IPS-18a (cell line): ENCODE results near the gene OTOP1.
"Not testable (repeated sequence)": the region's sequence is repeated elsewhere in the genome, so short reads cannot be mapped to it uniquely, and the experiment has no call there.

Source experiments
- H3K27ac ChIP-seq: one replicate; pipeline ENCODE4 v1.5.1; 2013; ENCODE audit warnings: low read length
- H3K27me3 ChIP-seq: one replicate; pipeline ENCODE4 v1.6.1; 2013; ENCODE audit warnings: mild to moderate bottlenecking, low read length; ENCODE audit not compliant: control insufficient read depth, insufficient read depth
- H3K36me3 ChIP-seq: one replicate; pipeline ENCODE4 v1.6.1; 2013; ENCODE audit warnings: low read depth, low read length; ENCODE audit not compliant: control insufficient read depth
- H3K4me1 ChIP-seq: one replicate; pipeline ENCODE4 v1.6.1; 2013; ENCODE audit warnings: low read depth, low read length; ENCODE audit not compliant: control insufficient read depth
- H3K4me3 ChIP-seq: one replicate; pipeline ENCODE4 v1.5.1; 2013; ENCODE audit warnings: low read length
- H3K9ac ChIP-seq: one replicate; pipeline ENCODE4 v1.6.1; 2013; ENCODE audit warnings: mild to moderate bottlenecking, low read length, moderate library complexity
- H3K9me3 ChIP-seq: one replicate; pipeline ENCODE4 v1.6.1; 2013; ENCODE audit warnings: low read depth, low read length; ENCODE audit not compliant: control insufficient read depth

The OTOP1 gene

GRCh38 chr4:4226606-4227438 lies at the start of gene OTOP1:
TSS of gene OTOP1 (minus strand) at chr4:4226929. CDS start at chr4:4226864, 65 bp downstream.
- no peak within 1 kb of the TSS for H3K9ac ChIP-seq
- H3K36me3 ChIP-seq, result no peaks in the 10 kb centered on the region
- H3K4me3 ChIP-seq, result no peak within 1 kb of the TSS
- no peaks in the 10 kb centered on the region for H3K4me1 ChIP-seq
- no peak within 1 kb of the TSS for H3K27ac ChIP-seq
- peaks cover 84% of the 10 kb centered on the region for H3K27me3 ChIP-seq
- H3K9me3 ChIP-seq, result no peaks in the 10 kb centered on the region

DNA sequence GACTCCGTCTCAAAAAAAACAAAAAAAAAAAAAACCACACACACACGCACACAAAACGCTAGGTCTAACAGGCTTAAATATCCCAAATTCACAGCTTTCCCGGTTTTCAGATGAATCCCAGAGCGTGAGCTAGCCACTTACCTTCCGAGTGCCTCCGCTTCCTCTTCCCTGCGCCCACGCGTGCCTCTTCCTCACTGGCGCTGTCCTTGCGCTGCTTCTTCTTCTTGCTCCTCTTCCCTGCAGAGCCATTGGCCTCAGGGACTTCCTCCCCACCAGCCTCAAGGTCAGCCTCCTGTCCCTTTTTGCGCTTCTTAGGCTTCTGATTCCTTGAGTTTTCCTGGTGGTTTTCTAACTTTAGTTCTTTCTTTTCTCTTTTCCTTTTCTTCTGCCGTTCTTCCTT lies 47.5 kb upstream of the OTOP1 start:
- H3K4me1 ChIP-seq, result no peaks in the 10 kb centered on the region
- no peaks in the 10 kb centered on the region for H3K27me3 ChIP-seq
- peaks cover 74% of the 10 kb centered on the region for H3K36me3 ChIP-seq
- H3K9ac ChIP-seq, result no peak overlapping the region
- H3K9me3 ChIP-seq, result no peaks in the 10 kb centered on the region
- no peak overlapping the region for H3K27ac ChIP-seq
- no peak overlapping the region for H3K4me3 ChIP-seq

DNA sequence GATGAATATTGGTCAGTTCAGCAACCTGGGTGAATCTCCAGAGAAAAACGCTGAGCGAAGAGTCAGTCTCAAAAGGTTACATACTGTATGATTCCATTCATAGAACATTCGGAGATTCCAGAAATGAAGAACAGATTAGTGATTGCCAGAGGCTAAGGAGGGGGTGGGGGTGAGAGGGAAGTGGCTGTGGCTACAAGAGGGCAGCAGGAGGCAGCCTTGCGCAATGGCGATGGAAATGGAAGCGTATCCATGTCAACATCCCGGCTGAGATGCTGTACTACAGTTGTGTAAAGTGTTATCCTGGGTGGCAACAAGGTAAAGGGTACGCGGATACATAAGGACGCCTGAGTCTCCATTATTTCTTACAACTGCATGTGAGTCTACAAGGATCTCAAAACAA lies 45.2 kb upstream of the OTOP1 start:
- Histone ChIP-seq H3K27ac (no peak overlapping the region), H3K36me3 (peaks cover 69% of the 10 kb centered on the region), H3K27me3 (no peaks in the 10 kb centered on the region), H3K4me1 (no peaks in the 10 kb centered on the region), H3K4me3 (no peak overlapping the region), H3K9me3 (no peaks in the 10 kb centered on the region), H3K9ac (no peak overlapping the region)

GRCh38 chr4:4270529-4270928 lies 43.8 kb upstream of the OTOP1 start:
- Histone ChIP-seq H3K27me3 (no peaks in the 10 kb centered on the region), H3K9ac (no peak overlapping the region), H3K9me3 (no peaks in the 10 kb centered on the region), H3K27ac (no peak overlapping the region), H3K4me1 (no peaks in the 10 kb centered on the region), H3K36me3 (peaks cover 62% of the 10 kb centered on the region), H3K4me3 (no peak overlapping the region)

- Histone ChIP-seq H3K27ac (no peak overlapping the region), H3K9me3 (no peaks in the 10 kb centered on the region), H3K4me3 (no peak overlapping the region), H3K9ac (no peak overlapping the region), H3K4me1 (no peaks in the 10 kb centered on the region), H3K27me3 (no peaks in the 10 kb centered on the region), H3K36me3 (peaks cover 56% of the 10 kb centered on the region)
Observed at GRCh38 chr4:4269856-4270255, 43.1 kb upstream of the OTOP1 start.

GRCh38 chr4:4269331-4269731 lies 42.6 kb upstream of the OTOP1 start:
- H3K9me3 ChIP-seq, result no peaks in the 10 kb centered on the region

GRCh38 chr4:4268776-4269175 lies 42.0 kb upstream of the OTOP1 start:
- H3K4me3 ChIP-seq, result no peak overlapping the region
- H3K9me3 ChIP-seq, result no peaks in the 10 kb centered on the region
- no peak overlapping the region for H3K9ac ChIP-seq
- no peak overlapping the region for H3K27ac ChIP-seq
- peaks cover 48% of the 10 kb centered on the region for H3K36me3 ChIP-seq
- no peaks in the 10 kb centered on the region for H3K4me1 ChIP-seq
- no peaks in the 10 kb centered on the region for H3K27me3 ChIP-seq

More at GRCh38 chr4:4269331-4269731, 42.6 kb upstream of the OTOP1 start:
- Histone ChIP-seq H3K36me3 (peaks cover 51% of the 10 kb centered on the region), H3K4me3 (no peak overlapping the region), H3K27ac (no peak overlapping the region), H3K9ac (no peak overlapping the region), H3K27me3 (no peaks in the 10 kb centered on the region), H3K4me1 (no peaks in the 10 kb centered on the region)

GRCh38 chr4:4267981-4268380 lies 41.3 kb upstream of the OTOP1 start:
- H3K4me3 ChIP-seq, result no peak overlapping the region
- H3K9ac ChIP-seq, result no peak overlapping the region
- no peaks in the 10 kb centered on the region for H3K4me1 ChIP-seq
- no peaks in the 10 kb centered on the region for H3K9me3 ChIP-seq
- peaks cover 41% of the 10 kb centered on the region for H3K36me3 ChIP-seq
- no peaks in the 10 kb centered on the region for H3K27me3 ChIP-seq
- no peak overlapping the region for H3K27ac ChIP-seq

- H3K27ac ChIP-seq, result no peak overlapping the region
- no peaks in the 10 kb centered on the region for H3K27me3 ChIP-seq
- no peak overlapping the region for H3K9ac ChIP-seq
- H3K4me1 ChIP-seq, result no peaks in the 10 kb centered on the region
- no peaks in the 10 kb centered on the region for H3K36me3 ChIP-seq
- H3K4me3 ChIP-seq, result no peak overlapping the region
- no peaks in the 10 kb centered on the region for H3K9me3 ChIP-seq
Observed at GRCh38 chr4:4260185-4260751, 33.5 kb upstream of the OTOP1 start.

DNA sequence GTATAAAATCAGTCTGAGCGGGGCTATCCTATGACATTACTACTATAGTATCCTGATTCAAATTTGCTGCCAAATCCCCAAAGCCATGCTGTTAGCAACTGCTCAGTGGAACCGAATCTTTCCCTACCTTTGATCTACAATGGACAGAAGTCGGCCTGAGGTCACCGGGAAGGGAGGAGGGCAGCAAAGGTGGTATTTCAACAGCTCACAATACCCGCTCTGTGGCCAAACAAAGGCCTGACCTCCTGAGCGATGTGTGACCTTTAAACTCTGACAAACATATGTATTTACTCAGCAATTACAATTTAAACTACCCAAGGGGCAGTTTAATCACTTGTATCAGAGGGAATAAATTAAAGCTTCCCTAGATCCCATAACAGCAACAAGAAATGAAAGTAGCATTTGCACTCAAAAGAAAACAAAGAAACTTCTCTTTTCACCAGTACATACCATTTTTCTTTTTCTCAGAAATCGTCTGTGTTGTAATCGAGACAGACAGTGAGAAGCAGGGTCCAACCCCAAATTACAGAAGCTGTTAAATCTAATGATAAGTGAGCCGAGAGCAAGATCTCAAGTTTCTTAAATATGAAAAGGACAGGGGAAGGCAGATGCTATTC lies 32.9 kb upstream of the OTOP1 start:
- Histone ChIP-seq H3K4me1 (no peaks in the 10 kb centered on the region), H3K4me3 (no peak overlapping the region), H3K9me3 (no peaks in the 10 kb centered on the region), H3K9ac (no peak overlapping the region), H3K27ac (no peak overlapping the region), H3K36me3 (no peaks in the 10 kb centered on the region), H3K27me3 (no peaks in the 10 kb centered on the region)

DNA sequence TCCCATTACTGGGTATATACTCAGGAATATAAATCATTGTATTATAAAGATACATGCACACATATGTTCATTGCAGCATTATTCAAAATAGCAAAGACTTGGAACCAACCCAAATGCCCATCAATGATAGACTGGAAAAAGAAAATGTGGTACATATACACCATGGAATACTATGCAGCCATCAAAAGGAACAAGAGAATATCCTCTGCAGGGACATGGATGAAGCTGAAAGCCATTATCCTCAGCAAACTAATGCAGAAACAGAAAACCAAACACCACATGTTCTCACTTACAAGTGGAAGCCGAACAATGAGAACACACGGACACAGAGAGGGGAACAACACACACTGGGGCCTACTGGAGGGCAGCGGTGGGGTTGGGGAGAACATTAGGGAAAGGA lies 31.0 kb upstream of the OTOP1 start:
- not testable (repeated sequence) for H3K4me3 ChIP-seq, H3K4me1 ChIP-seq, H3K36me3 ChIP-seq, H3K27me3 ChIP-seq, H3K9ac ChIP-seq, H3K27ac ChIP-seq, H3K9me3 ChIP-seq
